CD14-positive monocyte (primary cell): Measurements from ENCODE around the gene HS3ST2. TPM values are rescaled to one million over a fixed set of nuclear protein-coding genes. Genes with fewer than 3 reads are reported as not detected.
"Not testable (repeated sequence)": the region's sequence is repeated elsewhere in the genome, so short reads cannot be mapped to it uniquely, and the experiment has no call there.

Experiments
- DNase-seq, 3 donors: peaks; one replicate each; pipeline ENCODE4 v3.0.0-alpha.2; 2011 to 2022
- H2AFZ ChIP-seq: 2 replicates; pipeline ENCODE4 v1.6.0; 2012; ENCODE audit warnings: mild to moderate bottlenecking, low read depth, low read length, inconsistent platforms; ENCODE audit not compliant: insufficient read depth, poor library complexity, severe bottlenecking
- H3K27ac ChIP-seq, 2 donors: 1 replicate in 1 of 2; 2 replicates in 1 of 2; pipeline ENCODE4 v1.5.1; 2012 to 2013; ENCODE audit warnings: low read length in 2 of 2, control low read depth in 1 of 2, inconsistent platforms in 1 of 2, low read depth in 1 of 2, mild to moderate bottlenecking in 1 of 2
- H3K27me3 ChIP-seq, 2 donors: one replicate each; pipeline versions ENCODE4 v1.6.0 to v1.6.1; 2011 to 2013; ENCODE audit warnings: low read length in 2 of 2; ENCODE audit not compliant: control insufficient read depth in 2 of 2, insufficient read depth in 2 of 2
- H3K36me3 ChIP-seq, 2 donors: replicated peaks in 1 of 2; 1 replicate in 1 of 2; 2 replicates in 1 of 2; pipeline versions ENCODE4 v1.5.1 to v1.6.1; 2012 to 2013; ENCODE audit warnings: low read length in 2 of 2, control low read depth in 1 of 2, inconsistent platforms in 1 of 2, mild to moderate bottlenecking in 1 of 2; ENCODE audit not compliant: insufficient read depth in 2 of 2, control insufficient read depth in 1 of 2
- H3K4me1 ChIP-seq, 2 donors: 1 replicate in 1 of 2; 2 replicates in 1 of 2; pipeline versions ENCODE4 v1.5.1 to v1.6.1; 2012 to 2013; ENCODE audit warnings: low read length in 2 of 2, control low read depth in 1 of 2, inconsistent platforms in 1 of 2, mild to moderate bottlenecking in 1 of 2, moderate library complexity in 1 of 2; ENCODE audit not compliant: insufficient read depth in 2 of 2, control insufficient read depth in 1 of 2
- H3K4me2 ChIP-seq: replicated peaks from 2 replicates; pipeline ENCODE3; 2012; ENCODE audit warnings: low read length, moderate library complexity, mild to moderate bottlenecking; ENCODE audit not compliant: poor library complexity, severe bottlenecking; ENCODE audit errors: extremely low read depth
- H3K4me3 ChIP-seq, 3 experiments: fragments of 200-600 bp in 1 of 3; sonication (generic) in 1 of 3; replicated peaks in 1 of 3; 1 replicate in 2 of 3; 2 replicates in 1 of 3; pipeline ENCODE4 v1.5.1; 2011 to 2013; ENCODE audit warnings: low read length in 3 of 3, mild to moderate bottlenecking in 3 of 3, control low read depth in 2 of 3, low read depth in 2 of 3, inconsistent platforms in 1 of 3, moderate library complexity in 1 of 3
- H3K79me2 ChIP-seq: 2 replicates; pipeline ENCODE4 v1.6.0; 2012; ENCODE audit warnings: mild to moderate bottlenecking, control low read depth, inconsistent platforms, low read length, moderate library complexity; ENCODE audit not compliant: insufficient read depth
- H3K9ac ChIP-seq: 2 replicates; pipeline ENCODE4 v1.6.0; 2017; ENCODE audit warnings: low read length, mild to moderate bottlenecking; ENCODE audit not compliant: insufficient read depth, poor library complexity, severe bottlenecking
- H3K9me3 ChIP-seq, 2 donors: replicated peaks in 1 of 2; 1 replicate in 1 of 2; 2 replicates in 1 of 2; pipeline versions ENCODE4 v1.5.1 to v1.6.1; 2012 to 2013; ENCODE audit warnings: low read length in 2 of 2, control low read depth in 1 of 2; ENCODE audit not compliant: control insufficient read depth in 1 of 2, insufficient read depth in 1 of 2
- H4K20me1 ChIP-seq: 2 replicates; pipeline ENCODE4 v1.6.0; 2012; ENCODE audit warnings: mild to moderate bottlenecking, low read length, control low read depth, moderate library complexity; ENCODE audit not compliant: insufficient read depth
- H3K27ac Mint-ChIP-seq, 7 donors: one replicate each; pipeline ENCODE4 v1.8.0; 2020; ENCODE audit warnings: mild to moderate bottlenecking in 7 of 7, mixed read lengths in 7 of 7, moderate library complexity in 6 of 7, inconsistent platforms in 2 of 7
- H3K27me3 Mint-ChIP-seq, 3 donors: one replicate each; pipeline ENCODE4 v1.8.0; 2021 to 2022; ENCODE audit warnings: low read depth in 3 of 3, mild to moderate bottlenecking in 3 of 3, mixed read lengths in 3 of 3, moderate library complexity in 3 of 3, inconsistent platforms in 1 of 3
- H3K36me3 Mint-ChIP-seq, 2 donors: one replicate each; pipeline ENCODE4 v1.8.0; 2020; ENCODE audit warnings: mixed read lengths in 2 of 2, inconsistent platforms in 1 of 2, mild to moderate bottlenecking in 1 of 2
- H3K4me1 Mint-ChIP-seq: one replicate; pipeline ENCODE4 v1.8.0; 2020; ENCODE audit warnings: mild to moderate bottlenecking, mixed read lengths
- H3K4me3 Mint-ChIP-seq, 2 donors: one replicate each; pipeline ENCODE4 v1.8.0; 2020; ENCODE audit warnings: mild to moderate bottlenecking in 2 of 2, mixed read lengths in 2 of 2, moderate library complexity in 1 of 2
- H3K9me3 Mint-ChIP-seq, 7 donors: one replicate each; pipeline ENCODE4 v1.8.0; 2020 to 2022; ENCODE audit warnings: mixed read lengths in 7 of 7, mild to moderate bottlenecking in 6 of 7, moderate library complexity in 6 of 7, inconsistent platforms in 2 of 7
- CTCF ChIP-seq: fragments of 200-600 bp; IDR thresholded peaks from one replicate; pipeline ENCODE4 v1.8.0; 2022; ENCODE audit warnings: antibody characterized with exemption, mild to moderate bottlenecking
- WGBS: methylation state at CpG from one replicate; pipeline ENCODE4 v1.1.5; 2013; ENCODE audit warnings: missing lambda C conversion rate; ENCODE audit not compliant: insufficient coverage; 5-methylcytosine and 5-hydroxymethylcytosine counted together
- intact Hi-C, 2 donors: fragments of 100-400 bp; cut with micrococcal nuclease; formaldehyde crosslinking; loops; one replicate each; pipeline versions ENCODE4 v1.15.0 to v1.15.1; 2023
- polyA plus RNA-seq, 3 donors: library from polyadenylated mRNA; depleted of rRNA in 1 of 3; unstranded in 2 of 3; stranded (reverse) in 1 of 3; fragments of 300-500 nt in 2 of 3; fragments of >200 nt in 1 of 3; fragmentation: Illumina TruSeq in 2 of 3; gene quantifications; 1 replicate in 2 of 3; 2 replicates in 1 of 3; pipeline ENCODE4 v1.2.3, GENCODE V29; 2012 to 2021

HS3ST2 gene
- polyA plus RNA-seq, 3 donors: not detected

DNA sequence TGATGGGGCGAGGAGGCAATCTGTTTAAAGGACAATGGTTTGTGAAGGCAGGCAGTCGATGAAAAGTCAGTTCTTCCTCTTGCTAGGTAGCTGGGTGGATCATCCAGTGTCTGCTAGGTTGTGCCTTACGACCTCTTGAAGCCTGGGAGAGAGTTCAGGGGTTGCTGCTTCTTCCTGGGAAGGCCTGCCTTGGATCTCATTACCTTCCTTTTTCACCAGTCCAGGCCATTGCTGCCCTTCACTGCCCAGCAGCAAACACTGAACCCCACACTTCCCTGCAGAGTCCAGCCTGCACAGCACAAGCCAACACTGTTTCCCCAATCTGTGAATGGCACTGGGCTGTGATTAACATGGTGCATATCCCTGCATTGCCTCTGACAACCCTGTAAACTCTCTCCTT lies 24.7 kb downstream of the HS3ST2 start:
- Histone ChIP-seq H4K20me1 (no peaks in the 10 kb centered on the region), H3K79me2 (no peaks in the 10 kb centered on the region), H2AFZ (no peak overlapping the region), H3K4me1 (no peaks in the 10 kb centered on the region), H3K36me3 (no peaks in the 10 kb centered on the region), H3K4me2 (no peak overlapping the region), H3K4me3 (no peak overlapping the region), H3K9ac (no peak overlapping the region), H3K27me3 (peaks cover 6 to 7% of the 10 kb centered on the region in 2 donors), H3K27ac (no peak overlapping the region), H3K9me3 (no peaks in the 10 kb centered on the region)
- intact Hi-C loops: no loop called here
- H3K4me3 Mint-ChIP-seq: no peak overlapping the region
- WGBS: 85% methylated on average over 2 of the region's 3 CpGs
- peaks cover 7 to 22% (median 14%) of the 10 kb centered on the region in 3 donors for H3K27me3 Mint-ChIP-seq
- no peaks in the 10 kb centered on the region for H3K4me1 Mint-ChIP-seq
- TF ChIP-seq CTCF: no peak
- H3K27ac Mint-ChIP-seq: no peak overlapping the region
- H3K36me3 Mint-ChIP-seq: no peaks in the 10 kb centered on the region
- no peaks in the 10 kb centered on the region for H3K9me3 Mint-ChIP-seq
- DNase-seq: no peak

- H3K79me2 ChIP-seq, H4K20me1 ChIP-seq, H3K9ac ChIP-seq, H3K4me3 ChIP-seq, H3K9me3 ChIP-seq, H3K4me1 ChIP-seq, H3K27ac ChIP-seq, H3K27ac Mint-ChIP-seq, H3K4me3 Mint-ChIP-seq, H3K4me2 ChIP-seq, H3K36me3 Mint-ChIP-seq, H3K36me3 ChIP-seq, H3K9me3 Mint-ChIP-seq, H3K27me3 ChIP-seq, H2AFZ ChIP-seq, H3K4me1 Mint-ChIP-seq, intact Hi-C loops, DNase-seq: not testable (repeated sequence)
- peaks cover 7 to 16% (median 9%) of the 10 kb centered on the region in 3 donors for H3K27me3 Mint-ChIP-seq
- no CpG with 5 or more reads among the region's 4 CpGs for WGBS
Measured at GRCh38 chr16:22842031-22842430, 28.1 kb downstream of the HS3ST2 start.
